NT2/D1 (cell line): ENCODE measurements around the gene KCNQ1.

Experiments used
- SUZ12 ChIP-seq: IDR thresholded peaks from 2 replicates; pipeline ENCODE4 v1.6.1; 2011; ENCODE audit not compliant: insufficient read length, insufficient read depth; ENCODE audit errors: extremely low read depth
- YY1 ChIP-seq: IDR thresholded peaks from 2 replicates; pipeline ENCODE4 v1.6.1; 2011; ENCODE audit not compliant: insufficient read length, insufficient read depth

- TF ChIP-seq SUZ12 (no peak), YY1 (no peak)
Measured at GRCh38 chr11:2528301-2529050, 83.7 kb downstream of the KCNQ1 start.
